ENCODE data around the gene IRF2. TPM values are rescaled to one million over a fixed set of nuclear protein-coding genes. Genes with fewer than 3 reads are reported as not detected.

IRF2 gene
- total and polyA plus RNA-seq, 2 of the 8 experiments (the other 6 are each of a cell fraction or from before 2014, with no cell fraction given): 13.8 to 17.0 TPM

DNA sequence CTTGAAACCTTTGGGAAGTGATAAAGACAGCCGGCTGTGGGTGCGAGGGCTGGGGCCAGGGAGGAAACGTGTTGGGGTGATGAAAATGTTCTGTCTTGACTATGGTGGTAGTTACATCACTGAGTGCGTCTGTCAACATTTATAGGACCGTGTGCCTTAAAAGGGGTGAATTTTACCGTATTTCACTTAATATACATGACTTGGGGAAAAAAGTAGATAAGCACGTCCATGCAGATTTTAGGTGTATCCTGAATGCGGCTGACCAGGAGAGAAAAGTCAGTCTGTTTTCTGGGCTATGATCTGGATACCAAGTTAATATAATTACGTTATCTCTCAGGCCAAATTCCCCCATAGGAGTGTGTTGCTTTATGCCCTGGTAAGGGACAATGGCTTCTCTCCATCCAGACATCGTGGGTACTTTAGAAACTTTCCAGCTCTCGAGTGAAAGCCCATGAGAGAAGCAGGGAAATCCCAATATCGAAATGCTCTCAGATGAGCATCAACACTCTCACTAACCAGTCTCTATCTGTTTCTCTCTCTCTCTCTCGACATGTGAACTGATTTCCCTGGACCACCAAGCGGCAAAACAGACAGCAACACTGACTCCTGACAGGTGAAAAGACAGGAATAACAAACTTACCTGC is 71.5 kb downstream of the IRF2 start:
- H3K23ac ChIP-seq (ENCODE audit: insufficient read length): no peak overlapping the region
- H3K27ac ChIP-seq (ENCODE audit: low read depth, low read length): peak overlapping the region; percentile 67; the same call in 1 of the 2 replicates
- no peak for FAIRE-seq
- no peak overlapping the region for H4K5ac ChIP-seq (ENCODE audit: insufficient read length, low read depth, low read length)
- peak overlapping the region; percentile 1 for H2BK120ac ChIP-seq (replicated peaks; ENCODE audit: low read depth, low read length)
- ChIA-PET POLR2A (ENCODE audit: partially characterized antibody) (interaction anchor here (1.8 kb wide), 1 partner anchor 13 kb away, joined by 6 read pairs; no protein-coding TSS in a partner anchor), CTCF (ENCODE audit: partially characterized antibody) (interaction anchor here (0.6 kb wide), 2 partner anchors 9 to 10 kb away, joined by 3 read pairs; no protein-coding TSS in a partner anchor)
- H2AK5ac ChIP-seq (ENCODE audit: low read depth, low read length): no peak overlapping the region
- no peaks in the 10 kb centered on the region for H3K27me3 ChIP-seq (replicated peaks in 1 of 4; ENCODE audit: control insufficient read depth in 3 of 4, extremely low read depth in 1 of 4, insufficient read depth in 3 of 4, low read length in 3 of 4)
- H3K79me1 ChIP-seq (ENCODE audit: low read depth, low read length): no peaks in the 10 kb centered on the region
- H3K4ac ChIP-seq (replicated peaks; ENCODE audit: insufficient read length, low read depth, low read length): no peak overlapping the region
- no peak overlapping the region for H2AFZ ChIP-seq (ENCODE audit: low read length)
- H3K56ac ChIP-seq (replicated peaks; ENCODE audit: insufficient read length, low read depth, low read length): peak overlapping the region; percentile 55
- WGBS, 2 experiments (ENCODE audit: extremely low coverage in 1 of 2, insufficient coverage in 1 of 2, insufficient read length in 1 of 2, insufficient replicate concordance in 2 of 2, low coverage in 1 of 2, low lambda C conversion rate in 2 of 2, missing lambda C conversion rate in 1 of 2): 78% methylated on average over 14 of the region's 14 CpGs; no CpG with 5 or more reads in 1 of the 2 experiments
- H3K36me3 ChIP-seq (ENCODE audit: control insufficient read depth in 2 of 4, insufficient read depth in 4 of 4, low read length in 3 of 4): peaks cover 2 to 17% (median 4%) of the 10 kb centered on the region in 4 experiments; a peak in 5 of 8 replicates
- no peak overlapping the region for H3K4me3 ChIP-seq (ENCODE audit: extremely low read depth in 1 of 4, insufficient read depth in 2 of 4, low read depth in 3 of 4, low read length in 4 of 4)
- no peak overlapping the region for H2BK15ac ChIP-seq (ENCODE audit: low read length)
- H3K18ac ChIP-seq (ENCODE audit: extremely low read depth, low read length): 0 out of 2 replicates have a peak overlapping the region, but pooled peaks have one; percentile 43
- H4K8ac ChIP-seq (ENCODE audit: extremely low read depth, insufficient read depth, low read length): peak overlapping the region; percentile 46; the same call in 1 of the 2 replicates
- H4K91ac ChIP-seq (replicated peaks; ENCODE audit: insufficient read length, low read length): peak overlapping the region; percentile 6
- H3K4me2 ChIP-seq (ENCODE audit: insufficient read depth in 1 of 2, low read depth in 2 of 2, low read length in 2 of 2): peak overlapping the region; percentile 49 to 57; a peak in 2 of 4 replicates
- no peak overlapping the region for H3K14ac ChIP-seq (ENCODE audit: insufficient read length)
- peak overlapping the region; percentile 91; the same call in 1 of the 2 replicates for H2BK5ac ChIP-seq (ENCODE audit: low read depth, low read length)
- peaks cover 13 to 30% (median 19%) of the 10 kb centered on the region in 4 experiments for H3K4me1 ChIP-seq (replicated peaks in 1 of 4; ENCODE audit: control insufficient read depth in 3 of 4, insufficient read depth in 4 of 4, low read length in 3 of 4)
- H3K23me2 ChIP-seq (ENCODE audit: low read depth, low read length): no peaks in the 10 kb centered on the region
- DNase-seq (ENCODE audit: low read depth in 1 of 2, low spot score in 2 of 2): no peak
- H4K20me1 ChIP-seq (replicated peaks in 1 of 2; ENCODE audit: control insufficient read depth in 1 of 2, insufficient read depth in 2 of 2, low read length in 2 of 2): no peaks in the 10 kb centered on the region
- no peaks in the 10 kb centered on the region for H3K79me2 ChIP-seq (ENCODE audit: control insufficient read depth in 1 of 2, insufficient read depth in 2 of 2, low read length in 2 of 2)
- H2BK20ac ChIP-seq (ENCODE audit: low read length): no peak overlapping the region; the same call in 1 of the 2 replicates
- H3K9ac ChIP-seq (replicated peaks in 1 of 4; ENCODE audit: extremely low read depth in 1 of 4, low read depth in 3 of 4, low read length in 3 of 4): peak overlapping the region in 1 of 4 experiments; percentile 3; a peak in 2 of 7 replicates
- peak overlapping the region; percentile 77 for H2BK12ac ChIP-seq (ENCODE audit: low read depth, low read length)
- H3K9me3 ChIP-seq (ENCODE audit: insufficient read depth in 2 of 2, low read depth in 1 of 2, low read length in 1 of 2): no peaks in the 10 kb centered on the region
- peak; percentile 23 for TF ChIP-seq MAFK (IDR thresholded peaks at IDR 0.05; ENCODE audit: low read depth, low read length)
